DND-41 (cell line): ENCODE results near the gene KCNQ1OT1.

Experiments
- ATAC-seq: fragments of 200-7000 bp; cut with Tn5 transposase; 3 replicates; pipeline ENCODE4 v1.9.1; 2021; ENCODE audit warnings: low read depth; ENCODE audit not compliant: insufficient read depth
- DNase-seq: peaks from one replicate; pipeline ENCODE4 v3.0.0-alpha.2; 2020
- H2AFZ ChIP-seq: 2 replicates; pipeline ENCODE4 v1.6.0; 2012; ENCODE audit warnings: low read depth, low read length
- H3K27ac ChIP-seq: 2 replicates; pipeline ENCODE4 v1.5.1; 2012; ENCODE audit warnings: low read length, inconsistent platforms
- H3K27me3 ChIP-seq: fragments of 200-600 bp; sonication (generic); 2 replicates; pipeline ENCODE4 v1.6.0; 2012; ENCODE audit warnings: low read length, mild to moderate bottlenecking, inconsistent platforms; ENCODE audit not compliant: insufficient read depth, poor library complexity
- H3K36me3 ChIP-seq: 2 replicates; pipeline ENCODE4 v1.5.1; 2012; ENCODE audit warnings: low read length, inconsistent platforms; ENCODE audit not compliant: insufficient read depth
- H3K4me1 ChIP-seq: 2 replicates; pipeline ENCODE4 v1.5.1; 2012; ENCODE audit warnings: mild to moderate bottlenecking, low read length; ENCODE audit not compliant: insufficient read depth
- H3K4me2 ChIP-seq: 2 replicates; pipeline ENCODE4 v1.6.0; 2012; ENCODE audit warnings: mild to moderate bottlenecking, moderate library complexity, low read length, inconsistent platforms; ENCODE audit not compliant: insufficient read depth
- H3K4me3 ChIP-seq, 2 experiments: fragments of 200-600 bp in 1 of 2; shearing (Covaris generic) in 1 of 2; 2 replicates each; pipeline ENCODE4 v1.5.1; 2012 to 2016; ENCODE audit warnings: inconsistent platforms in 2 of 2, low read length in 2 of 2, mild to moderate bottlenecking in 2 of 2, low read depth in 1 of 2, moderate library complexity in 1 of 2
- H3K79me2 ChIP-seq: 2 replicates; pipeline ENCODE4 v1.6.0; 2012; ENCODE audit warnings: low read length, inconsistent platforms; ENCODE audit not compliant: insufficient read depth
- H3K9ac ChIP-seq: 2 replicates; pipeline ENCODE4 v1.6.0; 2012; ENCODE audit warnings: low read depth, mild to moderate bottlenecking, inconsistent platforms, low read length, moderate library complexity
- H3K9me3 ChIP-seq: 2 replicates; pipeline ENCODE4 v1.5.1; 2012; ENCODE audit warnings: low read length, moderate library complexity, mild to moderate bottlenecking, inconsistent platforms; ENCODE audit not compliant: insufficient read depth, severe bottlenecking
- H4K20me1 ChIP-seq: 2 replicates; pipeline ENCODE4 v1.6.0; 2012; ENCODE audit warnings: low read length; ENCODE audit not compliant: insufficient read depth
- CTCF ChIP-seq: IDR thresholded peaks from 2 replicates; pipeline ENCODE4 v1.5.1; 2012; ENCODE audit warnings: borderline replicate concordance, low read length, moderate library complexity, mild to moderate bottlenecking; ENCODE audit not compliant: poor library complexity, severe bottlenecking; ENCODE audit errors: extremely low read depth
- EZH2 ChIP-seq: IDR thresholded peaks from 3 replicates; pipeline ENCODE4 v1.6.1; 2012; ENCODE audit warnings: borderline replicate concordance, low read depth, mild to moderate bottlenecking, moderate library complexity, low read length, inconsistent platforms; ENCODE audit not compliant: severe bottlenecking

The KCNQ1OT1 gene

GRCh38 chr11:2691355-2691761 is 8.4 kb downstream of the KCNQ1OT1 start:
- no peaks in the 10 kb centered on the region for H3K9me3 ChIP-seq
- no peak overlapping the region for H3K27ac ChIP-seq
- no peaks in the 10 kb centered on the region for H3K36me3 ChIP-seq
- no peak overlapping the region for H3K4me3 ChIP-seq
- H2AFZ ChIP-seq: no peak overlapping the region
- H3K27me3 ChIP-seq: no peaks in the 10 kb centered on the region
- no peak overlapping the region for H3K9ac ChIP-seq
- 0 out of 2 replicates have a peak, but pooled peaks cover 4% of the 10 kb centered on the region for H3K79me2 ChIP-seq
- no peak for TF ChIP-seq CTCF
- no peak for TF ChIP-seq EZH2
- peaks cover 23% of the 10 kb centered on the region for H4K20me1 ChIP-seq
- ATAC-seq (no peak), DNase-seq (no peak)
- H3K4me1 ChIP-seq: no peaks in the 10 kb centered on the region
- no peak overlapping the region for H3K4me2 ChIP-seq

GRCh38 chr11:2690596-2691354 is 9.0 kb downstream of the KCNQ1OT1 start:
- Histone ChIP-seq H3K36me3 (no peaks in the 10 kb centered on the region), H3K9me3 (no peaks in the 10 kb centered on the region), H2AFZ (no peak overlapping the region), H3K4me1 (no peaks in the 10 kb centered on the region), H3K9ac (no peak overlapping the region), H3K79me2 (0 out of 2 replicates have a peak, but pooled peaks cover 4% of the 10 kb centered on the region), H3K4me2 (no peak overlapping the region), H4K20me1 (peaks cover 23% of the 10 kb centered on the region), H3K27ac (no peak overlapping the region), H3K27me3 (no peaks in the 10 kb centered on the region), H3K4me3 (no peak overlapping the region)
- TF ChIP-seq CTCF (no peak), EZH2 (no peak)
- DNase-seq (no peak), ATAC-seq (no peak)

GRCh38 chr11:2689651-2690575 is 9.9 kb downstream of the KCNQ1OT1 start:
- no peaks in the 10 kb centered on the region for H3K9me3 ChIP-seq
- no peak overlapping the region for H3K4me2 ChIP-seq
- no peak overlapping the region for H3K9ac ChIP-seq
- H3K27me3 ChIP-seq: no peaks in the 10 kb centered on the region
- H3K4me3 ChIP-seq: no peak overlapping the region
- DNase-seq (no peak), ATAC-seq (no peak)
- no peak for TF ChIP-seq CTCF
- TF ChIP-seq EZH2: no peak
- H2AFZ ChIP-seq: no peak overlapping the region
- H3K36me3 ChIP-seq: no peaks in the 10 kb centered on the region
- H4K20me1 ChIP-seq: peaks cover 23% of the 10 kb centered on the region
- no peaks in the 10 kb centered on the region for H3K4me1 ChIP-seq
- H3K79me2 ChIP-seq: 0 out of 2 replicates have a peak, but pooled peaks cover 4% of the 10 kb centered on the region
- no peak overlapping the region for H3K27ac ChIP-seq
